Erythroblast (primary cell): ENCODE results near the gene DUT.

Source experiments
- DNase-seq, 2 experiments: peaks; one replicate each; lab custom pipeline; 2025; lab: John Stamatoyannopoulos, UW
- GATA1 ChIP-seq: IDR thresholded peaks from 2 replicates; pipeline ENCODE4 v1.6.1; 2011; ENCODE audit warnings: low read depth, mild to moderate bottlenecking, control low read depth, low read length, moderate library complexity
- POLR2A ChIP-seq: IDR thresholded peaks from 2 replicates; pipeline ENCODE4 v1.6.1; 2011; ENCODE audit warnings: mild to moderate bottlenecking, low read length

Gene DUT

GRCh38 chr15:48330855-48331795, at the start of gene DUT:
DUT (plus strand) TSS chr15:48331429; CDS start chr15:48331516, 87 bp downstream.
- TF ChIP-seq GATA1 (no peak), POLR2A (peak; percentile 88)
- peak; percentile 84 to 89 for DNase-seq

DNA sequence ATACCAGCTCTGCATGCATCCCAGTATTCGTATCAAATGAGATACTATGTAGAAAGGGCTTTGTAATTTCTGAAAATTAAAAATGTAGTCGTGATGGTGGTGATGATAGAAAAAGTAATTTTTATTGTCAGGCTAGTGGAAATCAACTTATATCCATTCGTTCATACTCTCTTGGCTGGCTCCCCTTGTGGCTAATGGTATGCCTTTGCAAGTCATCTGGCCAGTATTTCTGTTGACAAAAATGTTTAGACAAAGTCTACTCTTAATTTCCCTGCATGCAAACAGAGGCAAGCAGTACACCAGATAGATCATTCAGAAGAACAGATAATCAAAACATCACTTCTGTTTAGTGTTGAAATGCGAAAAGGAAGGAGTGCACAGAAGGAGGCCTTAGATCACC, 49.6 kb upstream of the DUT start:
- DNase-seq = no peak
- TF ChIP-seq GATA1 (no peak), POLR2A (no peak)

DNA sequence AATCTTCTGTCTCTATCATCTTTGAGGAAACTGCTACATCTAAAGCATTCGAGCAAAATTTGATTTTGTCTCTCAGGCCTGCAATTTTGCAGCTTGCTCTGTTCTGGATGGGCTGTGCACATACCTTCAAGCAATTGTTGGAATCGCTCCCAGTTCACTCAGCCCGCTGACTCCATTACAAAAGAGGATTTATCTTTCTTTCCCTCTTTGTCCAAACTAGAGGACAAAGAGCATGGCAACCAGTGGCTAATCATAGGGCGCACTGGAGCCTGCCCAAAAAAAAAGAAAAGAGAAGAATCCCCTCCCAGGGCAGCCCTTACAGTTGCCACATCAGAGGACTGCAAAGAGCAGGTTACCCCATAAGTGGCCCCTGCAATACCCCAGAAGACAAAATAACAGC, 49.0 kb upstream of the DUT start:
- no peak for DNase-seq
- no peak for TF ChIP-seq GATA1
- TF ChIP-seq POLR2A = no peak

- no peak for DNase-seq
- no peak for TF ChIP-seq GATA1
- no peak for TF ChIP-seq POLR2A
Observed at GRCh38 chr15:48283396-48284145, 47.7 kb upstream of the DUT start.

GRCh38 chr15:48285329-48286214, 45.7 kb upstream of the DUT start:
- TF ChIP-seq POLR2A (no peak), GATA1 (no peak)
- DNase-seq = peak; percentile 61 to 76

DNA sequence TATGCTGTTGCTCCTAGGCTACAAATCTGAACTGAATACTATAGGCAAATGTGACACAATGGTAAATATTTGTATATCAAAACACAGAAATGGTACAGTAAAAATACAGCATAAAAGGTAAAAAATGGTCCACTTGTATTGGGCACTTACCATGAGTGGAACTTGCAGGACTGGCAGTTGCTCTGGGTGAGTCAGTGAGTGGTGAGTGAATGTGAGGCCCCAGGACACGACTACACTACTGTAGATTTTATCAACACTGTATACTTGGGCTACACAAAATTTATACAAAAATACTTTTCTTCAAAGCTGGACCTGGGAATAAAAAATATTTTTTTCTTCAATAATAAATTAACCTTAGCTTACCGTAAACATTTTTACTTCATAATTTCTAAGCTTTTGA, 41.6 kb upstream of the DUT start:
- TF ChIP-seq POLR2A = no peak
- TF ChIP-seq GATA1 = no peak
- no peak for DNase-seq

- TF ChIP-seq GATA1 (no peak), POLR2A (no peak)
- DNase-seq = no peak
Observed at GRCh38 chr15:48292458-48292857, 38.8 kb upstream of the DUT start.

DNA sequence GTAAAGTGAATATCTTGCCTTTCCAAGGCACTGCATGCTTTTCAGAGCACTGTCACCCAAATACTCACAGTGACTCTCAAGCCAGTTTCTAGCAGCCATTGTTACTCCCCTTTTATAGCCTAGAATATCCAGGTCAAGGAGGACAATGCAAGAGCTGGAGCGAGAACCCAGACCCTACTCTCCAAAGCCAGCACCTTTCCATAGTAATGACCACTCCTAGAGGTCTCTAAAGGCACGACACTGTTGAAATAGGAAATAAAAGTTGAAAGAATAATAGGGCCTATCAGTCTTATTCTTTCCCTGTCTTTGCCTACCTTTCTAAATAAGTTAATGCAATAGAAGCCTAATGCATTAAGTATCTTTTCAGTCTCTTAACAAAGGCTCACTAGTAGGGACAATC, 33.6 kb upstream of the DUT start:
- DNase-seq = no peak
- no peak for TF ChIP-seq GATA1
- TF ChIP-seq POLR2A = no peak

DNA sequence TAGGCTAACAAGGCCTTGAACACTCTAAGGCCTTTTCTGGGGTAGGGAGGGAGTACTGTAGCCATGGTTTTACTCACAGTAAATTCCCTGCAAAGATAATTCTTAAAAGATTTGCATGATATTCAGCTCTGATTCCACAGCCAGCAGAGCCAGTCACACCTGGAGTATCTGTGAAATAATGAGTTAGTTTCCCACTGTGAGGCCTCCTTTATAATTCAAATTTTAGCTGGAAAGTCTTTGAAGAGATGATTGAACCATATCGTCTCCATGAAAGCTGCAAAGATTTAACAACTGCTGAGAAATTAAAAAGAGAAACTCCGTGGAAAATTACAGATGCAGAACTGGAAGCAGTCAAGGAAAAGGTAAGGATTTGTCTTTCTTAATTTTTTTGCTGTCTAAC, 32.3 kb upstream of the DUT start:
- TF ChIP-seq POLR2A (no peak), GATA1 (no peak)
- no peak for DNase-seq

DNA sequence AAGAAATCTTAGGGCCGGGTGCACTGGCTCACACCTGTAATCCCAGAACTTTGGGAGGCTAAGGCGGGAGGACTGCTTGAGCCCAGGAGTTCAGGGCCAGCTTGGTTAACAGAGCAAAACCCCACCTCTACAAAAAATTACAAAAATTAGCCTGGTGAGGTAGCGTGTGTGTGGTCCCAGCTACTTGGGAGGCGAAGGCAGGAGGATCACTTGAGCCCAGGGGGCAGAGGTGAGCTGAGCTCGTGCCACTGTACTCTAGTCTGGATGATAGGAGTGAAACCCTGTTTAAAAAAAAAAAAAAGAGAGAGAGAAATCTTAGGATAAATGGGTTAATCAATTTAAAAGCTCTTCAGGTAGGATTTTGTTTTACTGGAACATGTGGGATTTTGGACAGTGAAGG, 31.2 kb upstream of the DUT start:
- no peak for TF ChIP-seq POLR2A
- TF ChIP-seq GATA1 = no peak
- no peak for DNase-seq

GRCh38 chr15:48304398-48304797, 26.8 kb upstream of the DUT start:
- TF ChIP-seq GATA1 (no peak), POLR2A (no peak)

GRCh38 chr15:48306639-48307038, 24.6 kb upstream of the DUT start:
- no peak for DNase-seq
- no peak for TF ChIP-seq POLR2A
- no peak for TF ChIP-seq GATA1

More at GRCh38 chr15:48304398-48304797, 26.8 kb upstream of the DUT start:
- DNase-seq = no peak

DNA sequence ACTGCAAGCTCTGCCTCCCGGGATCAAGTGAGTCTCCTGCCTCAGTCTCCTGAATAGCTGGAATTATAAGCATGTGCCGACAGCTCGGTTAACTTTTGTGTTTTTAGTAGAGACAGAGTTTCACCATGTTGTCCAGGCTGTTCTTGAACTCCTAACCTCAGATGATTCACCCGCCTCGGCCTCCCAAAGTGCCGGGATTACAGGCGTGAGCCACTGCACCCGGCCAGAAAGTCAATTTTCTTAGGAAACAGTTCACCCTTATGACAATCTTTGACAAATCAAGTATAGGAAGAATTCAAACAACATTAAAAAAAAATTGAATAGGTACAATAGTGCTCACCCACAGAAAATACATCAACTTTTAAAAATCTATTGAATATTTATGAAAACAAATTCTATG, 23.6 kb upstream of the DUT start:
- no peak for TF ChIP-seq GATA1
- no peak for TF ChIP-seq POLR2A
- no peak for DNase-seq
